Left kidney (tissue), 8 donors: ENCODE results near the gene GSTCD. TPM values are rescaled to one million over a fixed set of nuclear protein-coding genes. Genes with fewer than 3 reads are reported as not detected.
"Not testable (repeated sequence)": the region's sequence is repeated elsewhere in the genome, so short reads cannot be mapped to it uniquely, and the experiment has no call there.

Source experiments
- DNase-seq: peaks from one replicate; pipeline ENCODE4 v3.0.0-alpha.2; 2013
- long read RNA-seq, 8 donors: transcript quantifications; one replicate each; lab custom pipeline, GENCODE V29; 2026
- polyA plus RNA-seq: library from polyadenylated mRNA; unstranded; fragments of 120-200 nt; gene quantifications from one replicate; pipeline ENCODE4 v1.2.1, GENCODE V29; 2013; ENCODE audit not compliant: insufficient read length

The GSTCD gene, protein sequence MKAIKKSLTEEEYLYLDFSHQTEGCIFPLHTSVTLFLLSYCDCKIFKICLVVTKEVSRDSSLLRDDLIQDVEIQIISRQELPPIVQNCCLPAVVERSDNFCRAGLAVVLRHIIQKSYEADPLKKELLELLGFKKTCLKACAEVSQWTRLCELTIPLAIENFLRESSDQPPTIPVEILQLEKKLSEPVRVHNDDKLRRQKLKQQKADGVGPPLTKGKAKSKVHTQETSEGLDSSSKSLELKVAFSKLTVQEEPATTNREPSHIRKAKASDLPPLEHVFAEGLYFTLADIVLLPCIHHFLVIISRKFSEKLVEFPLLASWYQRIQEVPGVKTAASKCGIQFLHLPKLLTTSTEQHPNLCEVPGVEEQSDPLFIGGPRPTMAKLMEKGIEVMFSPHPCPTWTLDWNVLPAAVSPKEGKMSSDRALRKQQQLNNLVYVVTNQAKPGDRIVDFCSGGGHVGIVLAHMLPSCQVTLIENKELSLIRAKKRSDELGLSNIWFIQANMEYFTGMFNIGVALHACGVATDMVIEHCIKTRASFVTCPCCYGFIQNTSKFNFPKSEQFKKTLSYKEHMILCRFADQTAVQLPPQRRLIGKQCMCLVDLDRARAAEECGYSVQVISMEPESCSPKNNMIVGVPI
- 23.1 TPM for polyA plus RNA-seq
- long read RNA-seq, donor 1, full-length matches to known transcripts = 1 of 1 reads
- long read RNA-seq, donor 1, partial matches to known transcripts = 0 of 1 reads
- long read RNA-seq, donor 1, other reads (novel, unspliced or antisense) = 0 of 1 reads
- long read RNA-seq, donor 2, full-length matches to known transcripts = 3 of 3 reads
- long read RNA-seq, donor 2, partial matches to known transcripts = 0 of 3 reads
- long read RNA-seq, donor 2, other reads (novel, unspliced or antisense) = 0 of 3 reads
- long read RNA-seq, donor 3, full-length matches to known transcripts = 1 of 1 reads
- long read RNA-seq, donor 3, partial matches to known transcripts = 0 of 1 reads
- long read RNA-seq, donor 3, other reads (novel, unspliced or antisense) = 0 of 1 reads
- long read RNA-seq, donor 4 = 0 reads
- long read RNA-seq, donor 5, full-length matches to known transcripts = 1 of 1 reads
- long read RNA-seq, donor 5, partial matches to known transcripts = 0 of 1 reads
- long read RNA-seq, donor 5, other reads (novel, unspliced or antisense) = 0 of 1 reads
- long read RNA-seq, donor 6, full-length matches to known transcripts = 1 of 1 reads
- long read RNA-seq, donor 6, partial matches to known transcripts = 0 of 1 reads
- long read RNA-seq, donor 6, other reads (novel, unspliced or antisense) = 0 of 1 reads
- long read RNA-seq, donor 7, full-length matches to known transcripts = 4 of 4 reads
- long read RNA-seq, donor 7, partial matches to known transcripts = 0 of 4 reads
- long read RNA-seq, donor 7, other reads (novel, unspliced or antisense) = 0 of 4 reads
- long read RNA-seq, donor 8, full-length matches to known transcripts = 1 of 1 reads
- long read RNA-seq, donor 8, partial matches to known transcripts = 0 of 1 reads
- long read RNA-seq, donor 8, other reads (novel, unspliced or antisense) = 0 of 1 reads

DNA sequence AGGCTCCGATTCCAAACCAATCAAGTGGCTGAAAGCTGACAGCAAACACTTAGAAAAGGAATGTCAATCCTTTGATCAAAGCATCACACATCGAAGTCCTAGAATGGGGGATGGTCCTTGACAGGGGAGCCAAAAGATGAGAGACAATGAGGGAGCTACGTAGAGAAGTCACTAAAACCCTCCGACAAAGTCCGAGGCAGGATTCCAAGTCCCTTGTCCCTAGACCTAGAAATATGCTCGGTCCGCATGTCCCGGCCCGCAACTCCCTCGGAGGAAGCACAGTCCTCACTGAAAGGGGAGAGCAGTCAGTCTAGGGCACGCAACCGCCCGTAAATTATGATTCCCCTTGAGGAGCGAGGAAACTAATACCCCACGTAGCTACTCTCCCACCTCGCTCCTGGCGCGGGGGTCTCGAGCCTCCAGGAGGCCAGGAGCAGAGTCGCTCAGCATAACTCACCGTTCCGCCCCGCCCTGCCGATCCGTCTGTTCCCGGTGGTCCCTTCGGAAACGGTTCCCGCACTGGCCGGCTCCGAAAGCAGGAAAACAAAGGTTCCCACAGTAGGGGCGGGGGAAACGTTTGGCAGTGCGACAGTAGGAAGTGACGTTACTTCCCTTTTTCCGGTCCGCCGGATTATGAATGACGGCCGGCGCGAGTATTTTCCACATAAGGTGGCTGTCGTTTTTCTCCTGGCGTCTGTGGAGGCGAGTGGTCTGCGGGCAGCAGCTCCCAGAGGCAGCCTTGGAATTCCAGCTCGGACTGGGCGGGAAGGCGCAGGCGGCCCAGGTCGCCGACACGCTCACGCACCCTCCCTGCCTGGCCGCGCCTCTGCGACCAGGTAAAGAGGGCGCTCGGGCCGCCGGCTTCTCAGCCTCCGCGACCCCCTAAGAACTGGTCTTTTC lies at the start of gene GSTCD, which contains the start of gene INTS12:
Gene GSTCD, plus strand, starts transcription at position 604 of the 900 bp plus-strand sequence. CDS start 8,830 bp downstream, outside the sequence.
Gene INTS12, minus strand, starts transcription at position 509 of the 900 bp plus-strand sequence. CDS start 8,684 bp downstream, outside the sequence.
- peak; percentile 96 for DNase-seq

DNA sequence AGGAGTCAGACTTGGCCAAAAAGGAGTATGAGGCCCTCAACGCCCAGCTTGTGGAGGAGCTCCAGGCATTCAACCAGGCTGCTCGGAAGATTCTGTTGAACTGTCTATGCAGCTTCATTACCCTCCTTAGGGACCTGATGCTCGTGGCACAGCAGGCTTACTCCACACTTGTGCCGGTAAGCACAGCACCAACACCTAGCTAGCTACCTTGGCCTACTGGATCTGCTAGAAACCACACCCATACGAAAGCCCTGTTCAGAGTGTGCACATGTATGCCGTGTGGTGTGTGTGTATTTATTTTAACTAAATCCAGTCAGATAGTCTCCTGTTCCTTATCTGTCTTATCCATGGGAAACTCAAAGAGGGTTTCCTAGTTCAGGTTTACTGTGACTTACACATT lies 49.4 kb upstream of the GSTCD start:
- DNase-seq = no peak

DNA sequence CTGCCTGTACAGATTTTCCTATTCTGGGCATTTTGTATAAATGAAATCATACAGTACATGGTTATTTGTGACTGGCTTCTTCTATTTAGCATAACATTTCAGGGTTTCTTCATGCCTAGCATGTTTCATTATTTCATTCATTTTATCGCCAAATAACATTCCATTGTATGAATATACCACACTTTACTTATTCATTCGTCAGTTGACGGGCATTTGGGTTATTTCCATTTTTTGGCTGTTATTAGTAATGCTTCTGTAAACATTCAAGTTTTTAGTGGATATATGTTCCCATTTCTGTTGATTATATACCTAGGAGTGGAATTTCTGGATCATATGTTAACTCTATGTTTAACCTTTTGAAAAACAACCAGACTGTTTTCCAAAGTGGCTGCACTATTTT lies 47.6 kb upstream of the GSTCD start:
- DNase-seq = no peak

DNA sequence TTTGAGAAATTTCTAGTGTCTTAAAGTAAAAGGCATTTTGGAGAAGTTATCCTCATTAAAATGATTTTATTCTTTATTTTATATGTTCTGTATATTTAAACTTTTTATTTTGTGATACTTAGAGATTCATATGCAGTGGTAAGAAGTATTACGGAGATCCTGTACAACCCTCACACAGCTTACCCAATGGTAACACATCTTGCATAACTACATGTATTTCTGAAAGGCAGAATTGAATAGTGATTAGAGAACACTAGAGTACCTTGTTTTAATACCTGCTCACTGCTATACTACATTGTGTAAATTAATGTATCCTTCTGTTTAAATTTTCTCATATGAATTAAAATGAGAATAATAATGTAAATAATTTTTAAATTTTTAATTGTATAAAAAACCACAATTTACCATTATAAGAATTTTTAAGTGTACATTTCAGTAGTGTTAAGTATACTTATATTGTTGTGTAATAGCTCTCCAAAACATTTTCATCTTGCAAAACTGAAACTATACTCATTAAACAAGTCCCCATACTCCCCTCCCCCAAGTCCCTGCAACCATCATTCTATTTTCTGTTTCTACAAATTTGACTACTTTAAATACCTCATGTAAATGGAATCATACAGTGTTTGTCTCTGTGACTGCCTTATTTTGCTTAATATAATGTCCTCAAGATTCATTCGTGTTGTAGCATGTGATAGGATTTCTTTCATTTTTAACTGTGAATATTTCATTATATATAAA lies 45.5 kb upstream of the GSTCD start:
- DNase-seq = no peak

DNA sequence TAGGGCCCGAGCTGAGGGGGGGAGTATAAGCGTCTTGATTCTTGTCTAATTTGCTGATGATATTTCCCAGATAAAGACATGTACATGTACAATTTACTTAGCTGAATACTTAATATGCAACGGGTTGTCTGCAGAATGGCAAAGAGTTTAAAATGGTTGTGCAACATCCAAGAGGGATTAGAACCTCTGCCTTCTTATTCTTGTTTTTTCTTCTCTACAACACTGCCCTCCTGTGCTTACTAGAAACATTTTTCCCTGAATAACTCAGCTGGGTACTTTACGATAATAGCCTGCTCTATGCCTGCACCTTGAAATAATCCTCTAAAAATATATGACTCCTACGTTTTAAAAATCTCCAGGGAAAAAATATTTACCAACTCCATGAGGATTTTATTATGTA lies 41.9 kb upstream of the GSTCD start:
- peak; percentile 10 for DNase-seq

DNA sequence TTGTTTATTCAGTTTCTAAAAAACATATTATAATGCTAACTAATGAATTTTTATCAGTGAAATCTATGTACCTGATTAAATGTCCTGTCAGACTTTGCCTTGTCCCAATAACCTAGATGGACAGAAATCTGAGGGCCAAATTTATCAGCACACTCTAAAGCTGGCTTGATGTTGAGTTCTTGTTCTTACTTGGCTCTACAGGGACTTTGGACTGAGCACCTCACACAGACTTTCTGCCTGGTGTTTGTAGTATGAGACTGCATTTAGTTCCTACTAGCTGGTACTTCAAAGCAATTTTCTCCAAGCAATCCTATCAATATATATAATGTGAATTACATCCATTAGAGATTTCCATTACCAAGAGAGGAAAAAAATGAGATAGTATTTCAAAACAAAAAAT lies 37.9 kb upstream of the GSTCD start:
- DNase-seq = no peak

DNA sequence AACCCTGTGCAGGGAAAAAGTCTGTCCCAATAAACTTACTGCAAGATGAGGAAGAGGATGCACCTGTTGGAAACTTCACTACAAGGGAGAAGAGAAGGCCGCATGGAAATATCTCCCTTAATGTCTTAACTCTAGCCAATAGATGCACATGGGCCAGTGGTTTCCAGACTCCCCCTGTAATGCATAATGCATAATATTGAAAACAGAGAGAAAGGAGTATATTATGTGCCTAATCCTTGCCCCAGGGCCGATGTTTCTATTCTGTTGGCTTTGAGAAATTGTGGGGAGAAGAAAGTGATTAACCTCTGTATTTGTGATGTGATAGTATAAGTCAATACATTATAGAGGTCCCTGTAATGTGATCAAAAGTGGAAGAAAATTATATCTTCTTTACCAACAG lies 37.3 kb upstream of the GSTCD start:
- no peak for DNase-seq

DNA sequence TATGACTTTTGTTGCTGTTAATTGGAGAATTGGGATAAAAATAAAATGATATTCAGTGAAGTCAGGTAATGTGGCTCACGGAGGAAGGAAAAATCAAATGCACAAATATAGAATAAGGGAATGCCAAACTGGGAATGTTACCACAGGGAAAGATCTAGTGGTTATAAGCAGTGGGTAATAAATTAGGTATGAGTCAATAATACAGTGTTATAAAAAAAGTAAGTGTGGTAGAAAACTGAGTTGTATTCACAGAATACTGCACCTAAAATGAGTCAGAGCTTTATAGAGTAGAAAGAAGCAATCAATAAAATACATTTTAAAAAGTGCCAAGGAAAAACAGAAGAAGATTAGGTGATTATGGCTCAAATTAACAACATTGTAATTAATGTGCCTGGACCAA lies 34.6 kb upstream of the GSTCD start:
- no peak for DNase-seq

DNA sequence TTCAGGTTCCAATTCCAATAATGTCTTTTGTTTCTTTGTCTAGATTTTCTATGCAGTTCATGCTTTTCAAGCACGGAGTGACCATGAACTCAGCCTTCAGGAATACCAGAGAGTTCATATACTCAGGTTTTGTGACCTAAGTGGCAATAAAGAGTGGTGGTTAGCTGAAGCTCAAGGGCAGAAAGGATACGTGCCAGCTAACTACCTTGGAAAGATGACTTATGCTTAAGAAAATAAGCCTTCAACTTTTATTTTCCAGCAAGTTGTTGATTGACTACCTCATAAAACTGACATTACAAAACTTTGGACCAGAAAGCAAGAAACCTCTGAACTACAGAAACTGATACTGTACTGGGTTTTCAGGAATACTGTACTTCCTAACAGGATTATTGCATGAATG lies 30.9 kb upstream of the GSTCD start:
- DNase-seq = no peak

DNA sequence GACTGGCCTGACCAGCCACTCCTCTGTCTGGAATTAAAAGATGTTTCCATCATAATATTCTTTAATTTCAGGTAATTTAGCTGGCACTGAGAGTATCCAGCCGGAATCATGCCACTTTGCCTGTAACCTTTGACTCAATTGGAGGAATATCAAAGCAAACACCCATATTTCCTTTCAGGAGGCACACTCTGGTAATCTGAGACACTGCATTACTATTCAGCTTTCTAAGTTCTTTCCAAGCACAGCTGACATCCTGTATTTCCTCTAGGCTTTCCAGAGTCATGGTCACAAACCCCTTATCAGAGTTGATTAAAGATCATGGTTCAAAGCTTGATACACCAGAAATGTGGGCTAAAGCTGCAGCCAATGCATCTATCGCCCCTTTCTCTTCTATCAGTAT lies 29.4 kb upstream of the GSTCD start:
- no peak for DNase-seq

DNA sequence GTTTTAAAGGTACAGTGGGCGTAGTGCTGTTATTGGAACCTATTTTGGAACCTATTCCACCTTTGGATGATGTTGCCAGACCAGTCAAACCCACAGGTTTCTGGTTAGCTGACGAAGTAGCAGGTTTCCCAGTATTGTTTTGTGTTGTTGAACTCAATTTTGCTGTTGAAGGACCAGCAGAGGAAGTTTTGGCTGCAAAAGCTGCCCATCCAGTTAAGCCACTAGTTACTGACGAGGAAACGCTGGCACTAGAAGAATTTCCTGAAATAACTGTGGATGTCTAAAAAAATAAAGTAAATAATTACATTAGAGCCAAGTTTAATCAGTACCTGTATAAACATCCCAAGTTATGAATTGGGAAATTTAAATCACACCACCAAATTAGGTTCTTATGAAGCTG lies 25.5 kb upstream of the GSTCD start:
- peak; percentile 6 for DNase-seq

DNA sequence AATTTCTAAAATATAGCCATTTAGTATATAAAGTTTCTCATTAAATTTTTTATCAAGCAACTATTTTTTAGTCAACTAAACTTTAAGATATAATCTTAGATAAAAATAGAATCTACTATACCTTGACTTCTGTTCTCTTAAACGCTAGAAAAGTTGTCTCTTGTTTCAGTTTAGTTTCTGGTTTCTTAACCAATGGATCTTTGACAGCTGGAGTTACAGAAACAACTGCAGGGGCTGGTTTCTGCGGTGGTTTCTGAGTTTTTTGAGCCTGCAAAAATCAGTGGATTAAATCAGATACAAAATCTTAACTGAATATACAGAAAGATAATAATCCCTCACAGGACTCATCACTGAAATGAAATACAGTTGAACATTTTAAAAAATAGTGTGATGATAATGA lies 22.0 kb upstream of the GSTCD start:
- DNase-seq = no peak

DNA sequence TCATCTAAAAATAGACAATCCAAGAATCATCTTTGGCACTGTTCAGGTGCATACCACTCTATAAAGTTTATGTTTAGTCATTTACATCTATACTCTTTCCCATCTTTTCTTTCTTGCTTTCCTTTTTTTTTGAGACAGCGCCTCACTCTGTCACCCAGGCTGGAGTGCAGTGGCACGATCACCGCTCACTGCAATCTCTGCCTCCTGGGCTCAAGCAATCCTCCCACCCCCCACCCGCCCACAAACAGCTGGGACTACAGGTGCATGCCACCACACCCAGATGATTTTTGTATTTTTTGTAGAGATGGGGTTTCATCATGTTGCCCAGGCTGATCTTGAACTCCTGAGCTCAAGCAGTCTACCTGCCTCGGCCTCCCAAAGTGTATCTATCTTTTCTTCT lies 13.8 kb upstream of the GSTCD start:
- not testable (repeated sequence) for DNase-seq

DNA sequence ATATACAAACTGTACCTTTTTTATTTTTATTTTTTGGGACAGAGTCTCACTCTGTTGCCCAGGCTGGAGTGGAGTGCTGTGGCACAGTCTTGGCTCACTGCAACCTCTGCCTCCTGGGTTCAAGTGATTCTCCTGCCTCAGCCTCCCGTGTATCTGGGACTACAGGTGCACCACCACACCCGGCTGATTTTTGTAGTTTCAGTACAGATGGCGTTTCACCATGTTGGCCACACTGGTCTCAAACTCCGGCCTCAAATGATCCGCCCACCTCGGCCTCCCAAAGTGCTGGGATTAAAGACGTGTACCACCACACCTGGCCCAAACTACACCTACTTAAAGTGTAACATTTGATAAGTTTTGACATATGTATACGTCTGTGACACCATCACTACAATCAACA lies 12.8 kb upstream of the GSTCD start:
- DNase-seq = not testable (repeated sequence)

DNA sequence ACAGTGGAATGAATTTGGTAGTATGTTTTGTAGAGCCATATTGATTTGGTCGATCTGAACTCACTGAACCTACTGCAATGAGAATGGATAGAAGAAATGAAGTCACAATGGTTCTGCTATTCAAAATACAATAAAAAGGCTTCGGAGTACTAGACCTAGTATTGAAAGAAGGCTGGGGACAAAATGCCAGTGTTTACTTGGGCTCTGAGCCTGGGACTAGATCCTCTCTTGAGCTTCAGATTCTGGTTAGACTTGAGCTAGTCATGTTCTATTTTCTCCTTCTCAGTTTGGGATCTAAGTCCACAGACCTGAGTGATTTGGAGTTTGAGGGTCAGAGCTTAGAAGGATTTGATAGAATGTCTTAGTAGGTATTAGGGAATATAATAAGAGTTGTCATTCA lies 10.0 kb upstream of the GSTCD start:
- no peak for DNase-seq

DNA sequence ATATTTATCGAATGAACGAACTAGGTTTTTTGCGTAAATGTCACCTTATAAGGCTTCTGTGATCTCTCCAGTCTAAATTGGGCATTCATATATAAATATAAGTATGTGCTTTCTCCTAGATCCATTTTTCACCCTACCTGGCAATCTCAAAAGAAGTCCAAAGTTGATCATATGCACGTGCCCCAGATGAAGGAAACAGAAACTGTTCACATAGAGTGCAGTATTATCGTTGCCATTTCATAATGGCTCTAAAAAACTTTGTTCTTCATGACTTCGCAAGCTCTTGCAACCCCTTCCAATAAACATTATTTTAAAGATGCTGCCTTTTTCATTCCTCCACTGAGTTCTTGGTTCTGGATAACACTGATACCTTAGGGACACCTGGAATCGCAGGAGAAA lies 803 bp upstream of the GSTCD start:
- no peak for DNase-seq

DNA sequence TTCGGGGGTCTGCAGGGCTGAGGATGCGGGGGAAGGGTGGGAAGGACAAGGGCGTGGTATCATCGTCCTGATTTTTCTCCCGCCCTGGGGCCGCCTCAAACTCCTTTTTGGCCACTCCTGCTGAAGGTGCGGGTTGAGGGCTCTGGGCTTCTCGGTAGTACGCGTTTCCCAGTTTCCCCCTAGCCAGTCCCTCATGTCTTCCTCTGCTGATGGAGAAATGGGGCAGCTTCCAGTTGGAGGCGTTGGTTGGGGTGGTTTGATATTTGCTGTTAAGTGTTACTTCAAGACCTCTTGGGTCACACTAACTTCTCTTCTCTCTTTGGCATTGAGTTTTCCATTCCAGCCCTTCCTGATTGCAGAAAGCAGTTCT lies 482 bp downstream of the GSTCD start:
- DNase-seq = no peak

DNA sequence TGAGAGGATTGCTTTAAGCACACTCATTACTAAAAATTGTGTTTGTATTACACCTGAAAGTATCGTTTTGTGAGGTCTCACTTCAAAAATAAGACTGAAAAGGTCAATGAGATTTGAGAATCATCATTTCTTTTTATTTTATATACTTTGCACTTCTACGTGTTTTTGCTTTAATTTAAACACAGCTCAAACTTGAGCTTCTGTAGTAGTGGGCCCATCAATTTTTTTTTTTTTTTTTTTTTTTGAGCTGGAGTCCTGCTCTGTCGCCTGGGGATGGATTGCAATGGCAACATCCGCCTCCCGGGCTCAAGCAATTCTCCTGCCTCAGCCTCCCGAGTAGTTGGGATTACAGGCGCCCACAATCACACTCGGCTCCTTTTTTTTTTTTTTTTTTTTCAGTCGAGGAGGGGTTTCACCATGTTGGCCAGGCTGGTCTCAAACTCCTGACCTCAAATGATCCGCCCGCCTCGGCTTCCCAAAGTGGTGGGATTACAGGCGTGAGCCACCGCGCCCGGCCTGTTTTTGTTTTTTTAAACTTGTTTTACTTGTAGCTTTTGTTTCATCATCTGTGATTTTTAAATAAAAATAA lies 1.5 kb downstream of the GSTCD start:
- no peak for DNase-seq

DNA sequence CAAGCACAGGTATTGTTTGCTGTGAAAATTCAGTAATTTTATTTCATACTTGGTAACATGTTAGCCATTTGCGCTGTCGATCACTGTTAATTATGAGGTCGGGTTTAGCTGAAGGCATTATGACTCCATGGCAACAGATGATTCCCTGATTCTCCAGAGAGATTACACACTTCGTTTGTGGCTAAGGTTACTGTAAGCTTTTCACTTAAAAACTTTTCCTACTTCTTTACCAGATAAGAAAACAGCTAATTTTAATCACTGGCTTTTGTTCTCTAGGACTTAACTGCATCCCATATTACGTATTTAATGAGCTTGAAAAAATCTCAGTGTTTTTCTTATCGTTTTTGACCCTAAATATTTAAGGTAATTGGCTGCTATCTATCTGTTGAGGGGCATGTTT lies 2.1 kb downstream of the GSTCD start:
- no peak for DNase-seq
